B cell (primary cell): Measurements from ENCODE around the gene ATP11B. TPM values are rescaled to one million over a fixed set of nuclear protein-coding genes. Genes with fewer than 3 reads are reported as not detected.
"Not testable (repeated sequence)": the region's sequence is repeated elsewhere in the genome, so short reads cannot be mapped to it uniquely, and the experiment has no call there.

ENCODE experiments used
- ATAC-seq: fragments of 200-7000 bp; cut with Tn5 transposase; one replicate; pipeline ENCODE4 v1.10.0; 2021; ENCODE audit warnings: low read depth, mild to moderate bottlenecking, moderate number of reproducible peaks, moderate library complexity
- CTCF ChIA-PET: fragments of 350-600 bp; sonication (Branson Sonifier 250); formaldehyde crosslinking; loops from one replicate; lab custom pipeline; 2021; ENCODE audit warnings: antibody characterized with exemption, inconsistent platforms; lab: Charles Lee
- POLR2A ChIA-PET: fragments of 350-600 bp; sonication (Branson Sonifier 250); formaldehyde crosslinking; loops from one replicate; lab custom pipeline; 2021; ENCODE audit warnings: antibody characterized with exemption; lab: Charles Lee
- DNase-seq: peaks from one replicate; pipeline ENCODE4 v3.0.0; 2013
- H2AFZ ChIP-seq: 2 replicates; pipeline ENCODE4 v1.6.1; 2012; ENCODE audit warnings: mild to moderate bottlenecking, low read depth, low read length; ENCODE audit not compliant: insufficient read depth, poor library complexity, severe bottlenecking
- H3K27ac ChIP-seq, 2 donors: 1 replicate in 1 of 2; 2 replicates in 1 of 2; pipeline ENCODE4 v1.5.1; 2012 to 2013; ENCODE audit warnings: low read length in 2 of 2, mild to moderate bottlenecking in 2 of 2, moderate library complexity in 1 of 2
- H3K27me3 ChIP-seq, 4 experiments: fragments of 200-600 bp in 1 of 4; sonication (generic) in 1 of 4; replicated peaks in 1 of 4; 1 replicate in 2 of 4; 2 replicates in 2 of 4; pipeline versions ENCODE4 v1.6.1 to v1.7.0; 2013 to 2016; ENCODE audit warnings: low read length in 3 of 4, mild to moderate bottlenecking in 2 of 4, mixed read lengths in 1 of 4, moderate library complexity in 1 of 4; ENCODE audit not compliant: insufficient read depth in 4 of 4, control insufficient read depth in 3 of 4; ENCODE audit errors: control extremely low read depth in 1 of 4
- H3K36me3 ChIP-seq, 2 experiments: replicated peaks in 1 of 2; 1 replicate in 1 of 2; 2 replicates in 1 of 2; pipeline versions ENCODE4 v1.6.1 to v1.7.1; 2013; ENCODE audit warnings: low read length in 1 of 2; ENCODE audit not compliant: insufficient read depth in 2 of 2, control insufficient read depth in 1 of 2; ENCODE audit errors: control extremely low read depth in 1 of 2, extremely low read depth in 1 of 2
- H3K4me1 ChIP-seq, 2 donors: fragments of 200-600 bp in 1 of 2; sonication (generic) in 1 of 2; 1 replicate in 1 of 2; 2 replicates in 1 of 2; pipeline versions ENCODE4 v1.5.1 to v1.6.1; 2013 to 2017; ENCODE audit warnings: low read length in 2 of 2; ENCODE audit not compliant: control insufficient read depth in 2 of 2, insufficient read depth in 2 of 2
- H3K4me2 ChIP-seq: replicated peaks from 2 replicates; pipeline ENCODE3; 2012; ENCODE audit warnings: mild to moderate bottlenecking, low read depth, low read length; ENCODE audit not compliant: poor library complexity, severe bottlenecking
- H3K4me3 ChIP-seq, 5 experiments: fragments of 200-600 bp in 1 of 5; sonication (generic) in 1 of 5; 1 replicate in 3 of 5; 2 replicates in 2 of 5; pipeline versions ENCODE4 v1.5.1 to v1.7.0; 2011 to 2016; ENCODE audit warnings: low read length in 4 of 5, mild to moderate bottlenecking in 4 of 5, low read depth in 2 of 5, control low read depth in 1 of 5, moderate library complexity in 1 of 5; ENCODE audit not compliant: insufficient read depth in 1 of 5; ENCODE audit errors: control extremely low read depth in 1 of 5, extremely low read depth in 1 of 5
- H3K79me2 ChIP-seq: fragments of 200-600 bp; sonication (generic); one replicate; pipeline ENCODE4 v1.6.0; 2016; ENCODE audit warnings: low read length; ENCODE audit not compliant: control insufficient read depth, insufficient read depth
- H3K9ac ChIP-seq: fragments of 200-600 bp; sonication (generic); 2 replicates; pipeline ENCODE4 v1.6.1; 2017; ENCODE audit warnings: mild to moderate bottlenecking, low read length, moderate library complexity
- H3K9me3 ChIP-seq, 3 donors: one replicate each; pipeline versions ENCODE4 v1.6.1 to v1.7.1; 2013; ENCODE audit warnings: low read length in 2 of 3; ENCODE audit not compliant: control insufficient read depth in 2 of 3, insufficient read depth in 1 of 3; ENCODE audit errors: control extremely low read depth in 1 of 3
- H4K20me1 ChIP-seq: 2 replicates; pipeline ENCODE4 v1.6.0; 2012; ENCODE audit warnings: mild to moderate bottlenecking, low read length; ENCODE audit not compliant: insufficient read depth, control insufficient read depth, poor library complexity, severe bottlenecking
- H3K27ac Mint-ChIP-seq: one replicate; pipeline ENCODE4 v1.8.0; 2021; ENCODE audit warnings: mixed read lengths
- H3K27me3 Mint-ChIP-seq: one replicate; pipeline ENCODE4 v1.8.0; 2021; ENCODE audit warnings: mixed read lengths
- H3K4me1 Mint-ChIP-seq: one replicate; pipeline ENCODE4 v1.8.0; 2021; ENCODE audit warnings: mixed read lengths
- H3K4me3 Mint-ChIP-seq: one replicate; pipeline ENCODE4 v1.8.0; 2021; ENCODE audit warnings: mixed read lengths
- H3K9me3 Mint-ChIP-seq: one replicate; pipeline ENCODE4 v1.8.0; 2022; ENCODE audit warnings: mixed read lengths; ENCODE audit not compliant: insufficient read depth
- CTCF ChIP-seq: fragments of 200-600 bp; IDR thresholded peaks from one replicate; pipeline ENCODE4 v1.8.0; 2022; ENCODE audit warnings: antibody characterized with exemption, mild to moderate bottlenecking
- EZH2 ChIP-seq: IDR thresholded peaks from 2 replicates; pipeline ENCODE4 v1.6.1; 2012; ENCODE audit warnings: borderline replicate concordance, low read depth, mild to moderate bottlenecking, moderate library complexity, low read length; ENCODE audit not compliant: insufficient read depth, poor library complexity, severe bottlenecking
- WGBS: methylation state at CpG from one replicate; pipeline ENCODE4 v1.1.5; 2013; ENCODE audit warnings: missing lambda C conversion rate; ENCODE audit not compliant: insufficient coverage; 5-methylcytosine and 5-hydroxymethylcytosine counted together
- intact Hi-C: fragments of 100-400 bp; cut with micrococcal nuclease; formaldehyde crosslinking; loops from one replicate; pipeline ENCODE4 v1.10.0; 2022
- polyA plus RNA-seq: library from polyadenylated mRNA; depleted of rRNA; stranded (reverse); fragments of >200 nt; gene quantifications from 2 replicates; pipeline ENCODE4 v1.2.3, GENCODE V29; 2012
- total RNA-seq, 2 donors: library from RNA; stranded (reverse); fragments of 120-200 nt in 1 of 2; gene quantifications; 1 replicate in 1 of 2; 2 replicates in 1 of 2; pipeline versions ENCODE4 v1.2.3 to v1.2.4, GENCODE V29; 2013 to 2022

Gene ATP11B
- total and polyA plus RNA-seq, 2 donors (not counting 1 experiment from before 2014, with no cell fraction given): 14.0 to 81.9 TPM

- no CpG with 5 or more reads among the region's 4 CpGs for WGBS
- no peak overlapping the region for H3K9ac ChIP-seq
- H3K9me3 Mint-ChIP-seq: no peaks in the 10 kb centered on the region
- H3K9me3 ChIP-seq: no peaks in the 10 kb centered on the region
- peaks cover 29% of the 10 kb centered on the region for H3K4me1 Mint-ChIP-seq
- DNase-seq (no peak), ATAC-seq (no peak)
- H3K4me1 ChIP-seq: peaks cover 0 to 7% of the 10 kb centered on the region in 2 donors
- H3K27ac ChIP-seq: no peak overlapping the region
- peaks cover 77% of the 10 kb centered on the region for H3K79me2 ChIP-seq
- intact Hi-C loops: no loop called here
- CTCF ChIA-PET: interaction anchor here (0.7 kb wide), 1 partner anchor 1588 kb away, joined by 3 read pairs; no protein-coding TSS in a partner anchor
- H2AFZ ChIP-seq: no peak overlapping the region
- peaks cover 5 to 18% of the 10 kb centered on the region in 2 experiments for H3K36me3 ChIP-seq
- peaks cover 50% of the 10 kb centered on the region for H4K20me1 ChIP-seq
- TF ChIP-seq CTCF (no peak), EZH2 (no peak)
- no peak overlapping the region for H3K4me3 Mint-ChIP-seq
- H3K4me3 ChIP-seq: no peak overlapping the region
- H3K27me3 ChIP-seq: no peaks in the 10 kb centered on the region
- POLR2A ChIA-PET: no interaction called here
- H3K27me3 Mint-ChIP-seq: no peaks in the 10 kb centered on the region
- H3K4me2 ChIP-seq: no peak overlapping the region
- H3K27ac Mint-ChIP-seq: no peak overlapping the region
These were observed 25.1 kb downstream of the ATP11B start for GRCh38 chr3:182818296-182818978.

GRCh38 chr3:182821221-182821981, 28.1 kb downstream of the ATP11B start:
- no peak overlapping the region for H3K27ac Mint-ChIP-seq
- Histone ChIP-seq H3K27me3 (no peaks in the 10 kb centered on the region), H3K9me3 (no peaks in the 10 kb centered on the region), H3K4me3 (no peak overlapping the region), H3K4me1 (no peaks in the 10 kb centered on the region), H4K20me1 (peaks cover 33% of the 10 kb centered on the region), H3K27ac (no peak overlapping the region), H3K79me2 (peaks cover 64% of the 10 kb centered on the region), H3K36me3 (peaks cover 5 to 18% of the 10 kb centered on the region in 2 experiments), H3K4me2 (no peak overlapping the region), H2AFZ (no peak overlapping the region), H3K9ac (no peak overlapping the region)
- H3K27me3 Mint-ChIP-seq: no peaks in the 10 kb centered on the region
- TF ChIP-seq CTCF: no peak
- TF ChIP-seq EZH2: no peak
- ATAC-seq (no peak), DNase-seq (no peak)
- H3K4me3 Mint-ChIP-seq: no peak overlapping the region
- WGBS: 95% methylated on average over 3 of the region's 4 CpGs
- POLR2A ChIA-PET: no interaction called here
- H3K9me3 Mint-ChIP-seq: no peaks in the 10 kb centered on the region
- intact Hi-C loops: no loop called here
- CTCF ChIA-PET: no interaction called here
- peaks cover 16% of the 10 kb centered on the region for H3K4me1 Mint-ChIP-seq

GRCh38 chr3:182822260-182822659, 29.0 kb downstream of the ATP11B start:
- POLR2A ChIA-PET, H3K27ac Mint-ChIP-seq, H3K9me3 ChIP-seq, H3K4me3 Mint-ChIP-seq, H3K27me3 Mint-ChIP-seq, DNase-seq, CTCF ChIA-PET, H3K9me3 Mint-ChIP-seq, H3K27ac ChIP-seq, H3K4me2 ChIP-seq, ATAC-seq, intact Hi-C loops, H3K27me3 ChIP-seq, H3K4me3 ChIP-seq, H3K4me1 ChIP-seq, H2AFZ ChIP-seq, H3K9ac ChIP-seq: not testable (repeated sequence)
- H4K20me1 ChIP-seq: peaks cover 33% of the 10 kb centered on the region
- H3K79me2 ChIP-seq: peaks cover 56% of the 10 kb centered on the region
- peaks cover 5 to 18% of the 10 kb centered on the region in 2 experiments for H3K36me3 ChIP-seq
- peaks cover 20% of the 10 kb centered on the region for H3K4me1 Mint-ChIP-seq
- 100% methylated on average over 2 of the region's 5 CpGs for WGBS
